VCaP (cell line): ENCODE measurements around the gene PLSCR2.

ENCODE experiments used
- H3K27ac ChIP-seq: fragments of 450-650 bp; 2 replicates; pipeline ENCODE4 v1.5.1; 2017
- CTCF ChIP-seq: fragments of 450-650 bp; conservative IDR thresholded peaks from 2 replicates; pipeline ENCODE4 v1.5.1; 2017; ENCODE audit warnings: mild to moderate bottlenecking, moderate library complexity

Gene PLSCR2

DNA sequence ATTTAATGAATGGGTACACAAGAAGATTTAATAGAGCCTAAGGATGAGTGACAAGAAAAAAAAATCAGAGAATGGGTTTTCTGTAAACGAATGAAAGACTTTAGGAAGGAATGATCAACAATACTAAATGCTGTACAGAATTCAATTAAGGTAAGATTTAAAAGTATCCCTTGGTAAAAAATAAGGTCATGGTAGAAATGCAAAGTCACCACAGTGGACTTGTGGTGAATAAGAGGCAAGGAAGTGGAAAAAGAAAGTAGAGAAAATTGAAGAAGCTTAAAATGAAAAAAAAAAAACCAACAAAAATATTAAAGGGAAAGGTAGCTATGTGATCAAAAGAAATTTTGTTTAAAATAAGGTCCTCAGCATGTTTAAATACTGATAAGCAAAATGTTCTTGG, 82.4 kb downstream of the PLSCR2 start:
- no peak for TF ChIP-seq CTCF
- H3K27ac ChIP-seq: no peak overlapping the region

DNA sequence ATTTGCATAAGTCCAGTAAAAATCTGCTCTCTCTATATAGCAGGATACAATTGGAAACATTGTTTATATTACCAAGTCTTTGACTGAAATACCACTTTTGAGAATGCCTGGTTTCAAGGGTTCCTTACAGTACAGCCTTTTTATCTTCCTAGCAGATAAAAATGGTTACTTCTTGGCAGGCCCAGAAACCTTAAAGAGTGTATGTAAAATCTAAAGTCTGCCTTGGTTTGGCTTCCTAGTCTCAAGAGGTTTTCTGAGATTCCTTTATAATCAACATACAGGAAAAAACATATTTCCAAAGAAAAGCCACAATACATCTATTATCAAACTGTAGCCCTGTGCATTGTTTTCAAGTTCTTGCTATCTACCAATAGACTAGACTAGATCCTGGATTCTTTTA, 84.6 kb downstream of the PLSCR2 start:
- TF ChIP-seq CTCF: no peak

More for the DNA sequence above, 84.6 kb downstream of the PLSCR2 start:
- no peak overlapping the region for H3K27ac ChIP-seq
